Measurements from ENCODE around the gene RAB33B. TPM values are rescaled to one million over a fixed set of nuclear protein-coding genes. Genes with fewer than 3 reads are reported as not detected.

Gene RAB33B
- total RNA-seq, 4 donors from 2014 or later = 7.9 to 13.6 (median 12.0) TPM

DNA sequence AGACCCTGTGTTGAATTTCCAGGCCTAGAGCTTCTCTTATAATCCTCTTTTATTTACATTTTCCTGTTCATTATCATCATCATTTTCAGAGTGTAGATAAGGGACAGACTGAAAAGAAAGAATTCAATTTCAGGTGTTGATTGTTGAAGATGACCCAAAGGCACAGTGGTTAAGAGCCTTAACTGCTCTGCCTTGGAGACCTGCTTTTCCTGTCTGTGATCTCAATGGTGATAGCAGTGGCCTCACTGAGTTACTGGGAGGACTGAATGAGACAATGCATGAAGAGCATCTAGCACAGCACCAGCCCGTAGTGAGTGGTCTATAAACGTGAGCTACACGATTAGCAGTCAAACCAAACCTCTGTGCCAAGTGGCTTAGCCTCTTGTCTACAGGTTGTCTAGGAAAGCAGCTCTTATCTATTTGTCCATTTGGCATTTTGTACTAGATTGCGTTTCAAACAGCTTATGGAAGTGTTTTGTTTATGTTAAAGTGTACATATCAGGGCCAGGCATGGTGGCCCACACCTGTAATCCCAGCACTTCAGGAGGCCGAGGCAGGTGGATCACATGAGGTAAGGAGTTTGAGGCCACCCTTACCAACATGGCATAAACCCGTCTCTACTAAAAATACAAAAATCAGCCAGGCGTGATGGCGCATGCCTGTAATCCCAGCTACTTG, 60.6 kb downstream of the RAB33B start:
- no peak overlapping the region for H3K4me3 ChIP-seq (replicated peaks in 1 of 3)
- H3K4me1 ChIP-seq = no peaks in the 10 kb centered on the region
- no peak for TF ChIP-seq POLR2A (IDR thresholded peaks at IDR 0.05)
- peaks cover 13 to 19% of the 10 kb centered on the region in 2 donors for H3K36me3 ChIP-seq
- intact Hi-C loops (cut with DNase I) = no loop called here
- WGBS, 2 donors = 87 to 89% methylated on average over 8 of the region's 8 CpGs
- no peaks in the 10 kb centered on the region for H3K9me3 ChIP-seq
- DNase-seq = no peak
- no peak overlapping the region for H3K27ac ChIP-seq
- H3K27me3 ChIP-seq = no peaks in the 10 kb centered on the region

DNA sequence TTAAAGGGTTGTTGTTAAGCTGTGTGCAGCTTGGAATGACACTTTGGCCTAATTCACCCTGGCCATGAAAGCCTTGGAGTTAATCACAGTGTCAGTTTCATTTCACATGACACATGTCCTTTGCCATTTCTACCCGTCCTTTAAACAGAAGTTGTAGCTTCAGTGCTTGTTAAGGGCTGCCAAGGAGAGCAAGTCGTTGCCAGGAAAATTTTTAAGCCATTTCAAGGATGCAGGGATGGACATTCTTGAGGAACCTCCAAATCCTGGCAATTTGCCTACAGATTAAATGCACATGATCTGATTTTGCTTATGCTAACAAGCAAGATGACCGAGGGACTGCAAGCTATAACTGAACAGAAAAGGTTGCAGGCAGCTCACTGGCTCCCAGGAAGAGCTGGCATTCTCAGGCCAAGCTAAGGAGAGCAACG, 61.6 kb downstream of the RAB33B start:
- H3K4me3 ChIP-seq (replicated peaks in 1 of 3) = no peak overlapping the region
- TF ChIP-seq, protein P1, sequence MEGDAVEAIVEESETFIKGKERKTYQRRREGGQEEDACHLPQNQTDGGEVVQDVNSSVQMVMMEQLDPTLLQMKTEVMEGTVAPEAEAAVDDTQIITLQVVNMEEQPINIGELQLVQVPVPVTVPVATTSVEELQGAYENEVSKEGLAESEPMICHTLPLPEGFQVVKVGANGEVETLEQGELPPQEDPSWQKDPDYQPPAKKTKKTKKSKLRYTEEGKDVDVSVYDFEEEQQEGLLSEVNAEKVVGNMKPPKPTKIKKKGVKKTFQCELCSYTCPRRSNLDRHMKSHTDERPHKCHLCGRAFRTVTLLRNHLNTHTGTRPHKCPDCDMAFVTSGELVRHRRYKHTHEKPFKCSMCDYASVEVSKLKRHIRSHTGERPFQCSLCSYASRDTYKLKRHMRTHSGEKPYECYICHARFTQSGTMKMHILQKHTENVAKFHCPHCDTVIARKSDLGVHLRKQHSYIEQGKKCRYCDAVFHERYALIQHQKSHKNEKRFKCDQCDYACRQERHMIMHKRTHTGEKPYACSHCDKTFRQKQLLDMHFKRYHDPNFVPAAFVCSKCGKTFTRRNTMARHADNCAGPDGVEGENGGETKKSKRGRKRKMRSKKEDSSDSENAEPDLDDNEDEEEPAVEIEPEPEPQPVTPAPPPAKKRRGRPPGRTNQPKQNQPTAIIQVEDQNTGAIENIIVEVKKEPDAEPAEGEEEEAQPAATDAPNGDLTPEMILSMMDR (IDR thresholded peaks at IDR 0.05) = no peak
- TF ChIP-seq POLR2A (IDR thresholded peaks at IDR 0.05) = no peak
- WGBS, 2 donors = 46 to 49% methylated on average over 4 of the region's 4 CpGs
- no peaks in the 10 kb centered on the region for H3K9me3 ChIP-seq
- intact Hi-C loops (cut with DNase I) = no loop called here
- peaks cover 9 to 19% of the 10 kb centered on the region in 2 donors for H3K36me3 ChIP-seq
- H3K27me3 ChIP-seq = no peaks in the 10 kb centered on the region
- H3K27ac ChIP-seq = no peak overlapping the region
- no peak for DNase-seq
- H3K4me1 ChIP-seq = no peaks in the 10 kb centered on the region

DNA sequence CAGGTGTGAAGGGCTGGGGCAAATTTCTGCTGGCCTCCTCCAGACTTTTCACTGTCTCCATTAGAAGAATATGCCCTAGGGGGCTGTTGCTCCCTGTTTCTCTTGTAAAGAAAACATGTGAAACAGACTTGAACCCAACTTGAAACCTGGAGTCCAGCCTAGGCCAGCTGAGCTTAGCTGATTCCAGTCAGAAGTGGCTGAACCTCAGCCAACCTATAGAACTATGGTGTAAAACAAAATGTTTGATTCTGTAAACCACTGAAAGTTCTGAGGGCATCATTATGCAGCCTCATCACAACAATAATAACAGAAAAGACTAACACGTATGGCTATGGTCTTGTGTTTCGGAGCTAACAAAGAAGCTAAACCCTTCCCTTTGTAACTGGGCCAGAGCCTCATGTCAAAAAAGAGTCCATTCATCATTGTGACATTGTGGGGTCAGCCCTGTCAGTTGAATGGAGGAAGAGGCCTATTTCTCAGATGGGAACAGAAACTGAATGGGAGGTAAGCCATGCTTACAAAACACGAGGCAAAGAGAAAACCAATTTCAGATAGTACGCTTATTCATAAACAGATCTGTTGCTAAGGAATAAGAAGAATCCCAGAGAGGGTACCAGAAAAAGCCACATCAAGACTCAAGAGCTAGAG, 68.0 kb downstream of the RAB33B start:
- Histone ChIP-seq H3K27me3 (no peaks in the 10 kb centered on the region), H3K4me1 (peaks cover 0 to 3% of the 10 kb centered on the region in 2 donors), H3K36me3 (peaks cover 11 to 14% of the 10 kb centered on the region in 2 donors), H3K27ac (no peak overlapping the region), H3K4me3 (replicated peaks in 1 of 3) (no peak overlapping the region), H3K9me3 (no peaks in the 10 kb centered on the region)
- 88 to 91% methylated on average over 4 of the region's 4 CpGs for WGBS, 2 donors
- TF ChIP-seq, protein P1 (IDR thresholded peaks at IDR 0.05) = no peak
- no peak for TF ChIP-seq POLR2A (IDR thresholded peaks at IDR 0.05)
- intact Hi-C loops (cut with DNase I) = no loop called here
- DNase-seq = no peak

DNA sequence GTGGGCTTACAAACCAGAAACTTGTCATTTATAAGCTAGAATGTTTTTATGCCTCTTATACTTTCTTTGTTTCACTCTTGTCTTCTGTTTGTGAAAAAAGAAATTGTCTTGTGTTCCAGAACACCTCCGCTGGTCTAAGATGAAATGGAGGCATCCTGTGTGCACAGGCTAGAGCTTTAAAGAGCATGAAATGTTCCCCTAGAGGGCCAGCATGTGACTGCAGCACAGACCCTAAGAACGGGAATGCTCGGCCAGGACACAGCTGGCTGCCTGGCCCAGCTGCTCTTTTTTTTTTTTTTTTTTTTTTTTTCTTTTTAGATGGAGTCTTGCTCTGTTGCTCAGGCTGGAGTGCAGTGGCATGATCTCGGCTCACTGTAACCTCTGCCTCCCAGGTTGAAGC, 68.5 kb downstream of the RAB33B start:
- Histone ChIP-seq H3K27ac (no peak overlapping the region), H3K36me3 (peaks cover 14 to 15% of the 10 kb centered on the region in 2 donors), H3K4me1 (peaks cover 0 to 3% of the 10 kb centered on the region in 2 donors), H3K9me3 (no peaks in the 10 kb centered on the region), H3K27me3 (no peaks in the 10 kb centered on the region), H3K4me3 (replicated peaks in 1 of 3) (no peak overlapping the region)
- intact Hi-C loops (cut with DNase I) = no loop called here
- no peak for DNase-seq
- TF ChIP-seq, protein P1 (IDR thresholded peaks at IDR 0.05) = no peak
- no peak for TF ChIP-seq POLR2A (IDR thresholded peaks at IDR 0.05)
- WGBS, 2 donors = 83 to 88% methylated on average over 4 of the region's 4 CpGs

DNA sequence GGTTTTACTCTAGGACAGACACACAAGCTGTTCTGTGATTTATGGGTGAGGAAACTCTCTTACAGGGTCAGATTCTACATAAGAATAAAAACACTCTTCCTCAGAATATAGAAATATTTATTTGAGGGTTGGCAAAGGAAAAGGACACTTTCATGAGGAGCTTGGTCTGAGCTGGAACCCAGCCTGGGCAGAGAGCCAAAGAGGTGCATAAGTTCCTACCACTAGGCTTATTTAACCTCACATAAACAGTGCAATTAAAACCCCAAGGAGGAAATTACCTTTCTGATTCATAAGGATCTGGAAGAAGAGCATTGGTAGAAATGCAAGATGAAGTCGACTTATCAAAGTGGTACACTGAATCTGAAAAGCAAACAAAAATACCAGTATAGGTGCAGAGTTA, 69.2 kb downstream of the RAB33B start:
- DNase-seq = peak; percentile 31 to 33
- TF ChIP-seq, protein P1 (IDR thresholded peaks at IDR 0.05) = no peak
- H3K4me3 ChIP-seq (replicated peaks in 1 of 3) = no peak overlapping the region
- H3K36me3 ChIP-seq = peaks cover 8 to 10% of the 10 kb centered on the region in 2 donors
- 85 to 86% methylated on average over 1 of the region's 1 CpG for WGBS, 2 donors
- no peaks in the 10 kb centered on the region for H3K27me3 ChIP-seq
- intact Hi-C loops (cut with DNase I) = no loop called here
- peaks cover 0 to 3% of the 10 kb centered on the region in 2 donors for H3K4me1 ChIP-seq
- no peaks in the 10 kb centered on the region for H3K9me3 ChIP-seq
- no peak overlapping the region for H3K27ac ChIP-seq
